Omental fat pad (tissue), 4 donors: ENCODE measurements around the gene KDM1A. TPM values are rescaled to one million over a fixed set of nuclear protein-coding genes. Genes with fewer than 3 reads are reported as not detected.

Experiments
- ATAC-seq: fragments of 150-250 bp; one replicate; pipeline ENCODE4 v1.9.1; 2016; ENCODE audit warnings: mild to moderate bottlenecking, moderate library complexity; ENCODE audit not compliant: low FRiP score
- DNase-seq: peaks from one replicate; pipeline ENCODE4 v3.0.0-alpha.2; 2019; ENCODE audit warnings: low spot score
- CTCF ChIP-seq, 3 donors: fragments of 450-650 bp; IDR thresholded peaks; one replicate each; pipeline ENCODE4 v1.5.1; 2016 to 2017; ENCODE audit warnings: antibody characterized with exemption in 3 of 3, mild to moderate bottlenecking in 3 of 3, moderate library complexity in 2 of 3
- total RNA-seq, 4 donors: library from RNA; depleted of rRNA; stranded (reverse); fragments of >200 nt; gene quantifications; one replicate each; pipeline ENCODE4 v1.1.0, GENCODE V29; 2016

Gene KDM1A
- total RNA-seq, result 10 to 100 TPM; 34.1 to 48.2 (median 39.6) TPM

- peak; percentile 99 for ATAC-seq
- DNase-seq, result peak; percentile 88
- no peak for TF ChIP-seq CTCF (IDR thresholded peaks at IDR 0.05)
Observed at GRCh38 chr1:23019094-23019862, at the start of gene KDM1A. Gene KDM1A, plus strand, starts transcription at chr1:23019468. Its CDS starts 129 bp downstream, at chr1:23019597.

GRCh38 chr1:22970096-22970495 lies 49.2 kb upstream of the KDM1A start:
- ATAC-seq (no peak), DNase-seq (no peak)
- TF ChIP-seq CTCF (IDR thresholded peaks at IDR 0.05), result no peak

- ATAC-seq (no peak), DNase-seq (no peak)
- TF ChIP-seq CTCF (IDR thresholded peaks at IDR 0.05), result no peak
Observed at GRCh38 chr1:22971161-22971560, 48.1 kb upstream of the KDM1A start.

GRCh38 chr1:22971611-22972405 lies 47.5 kb upstream of the KDM1A start:
- ATAC-seq (no peak), DNase-seq (no peak)
- TF ChIP-seq CTCF (IDR thresholded peaks at IDR 0.05), result no peak

- ATAC-seq, result no peak
- no peak for DNase-seq
- TF ChIP-seq CTCF (IDR thresholded peaks at IDR 0.05), result no peak
Observed at GRCh38 chr1:22972760-22973159, 46.5 kb upstream of the KDM1A start, which contains the start of gene LACTBL1. Gene LACTBL1, minus strand, starts transcription at chr1:22972866. Its CDS starts 550 bp downstream, at chr1:22972316.

- TF ChIP-seq CTCF (IDR thresholded peaks at IDR 0.05), result no peak
- ATAC-seq, result no peak
Observed at GRCh38 chr1:22975694-22976093, 43.6 kb upstream of the KDM1A start.

More at GRCh38 chr1:22975694-22976093, 43.6 kb upstream of the KDM1A start:
- DNase-seq, result no peak
